Measurements from ENCODE around the gene PDE4B. TPM values are rescaled to one million over a fixed set of nuclear protein-coding genes. Genes with fewer than 3 reads are reported as not detected.

The PDE4B gene
- total and polyA plus RNA-seq, 2 donors from 2014 or later: 2.0 to 8.7 TPM

GRCh38 chr1:66176832-66177231 is 384.1 kb downstream of the PDE4B start:
- FAIRE-seq: no peak
- Histone ChIP-seq H3K4me1 (ENCODE audit: control insufficient read depth in 2 of 3, insufficient read depth in 2 of 3, low read depth in 1 of 3, low read length in 3 of 3) (peaks cover 0 to 4% (median 0%) of the 10 kb centered on the region in 3 donors), H3K27me3 (ENCODE audit: control insufficient read depth, insufficient read depth, low read length) (no peaks in the 10 kb centered on the region), H3K9ac (ENCODE audit: low read length in 3 of 3) (no peak overlapping the region), H3K27ac (ENCODE audit: low read depth in 2 of 2, low read length in 2 of 2) (no peak overlapping the region), H3K36me3 (ENCODE audit: control insufficient read depth in 2 of 3, insufficient read depth in 3 of 3, low read length in 3 of 3) (no peaks in the 10 kb centered on the region), H3K4me3 (ENCODE audit: low read length in 3 of 3) (no peak overlapping the region), H3K9me3 (ENCODE audit: control insufficient read depth in 2 of 3, insufficient read depth in 1 of 3, low read length in 3 of 3) (no peaks in the 10 kb centered on the region)
- intact Hi-C loops (cut with DNase I): no loop called here
- TF ChIP-seq, protein P1, sequence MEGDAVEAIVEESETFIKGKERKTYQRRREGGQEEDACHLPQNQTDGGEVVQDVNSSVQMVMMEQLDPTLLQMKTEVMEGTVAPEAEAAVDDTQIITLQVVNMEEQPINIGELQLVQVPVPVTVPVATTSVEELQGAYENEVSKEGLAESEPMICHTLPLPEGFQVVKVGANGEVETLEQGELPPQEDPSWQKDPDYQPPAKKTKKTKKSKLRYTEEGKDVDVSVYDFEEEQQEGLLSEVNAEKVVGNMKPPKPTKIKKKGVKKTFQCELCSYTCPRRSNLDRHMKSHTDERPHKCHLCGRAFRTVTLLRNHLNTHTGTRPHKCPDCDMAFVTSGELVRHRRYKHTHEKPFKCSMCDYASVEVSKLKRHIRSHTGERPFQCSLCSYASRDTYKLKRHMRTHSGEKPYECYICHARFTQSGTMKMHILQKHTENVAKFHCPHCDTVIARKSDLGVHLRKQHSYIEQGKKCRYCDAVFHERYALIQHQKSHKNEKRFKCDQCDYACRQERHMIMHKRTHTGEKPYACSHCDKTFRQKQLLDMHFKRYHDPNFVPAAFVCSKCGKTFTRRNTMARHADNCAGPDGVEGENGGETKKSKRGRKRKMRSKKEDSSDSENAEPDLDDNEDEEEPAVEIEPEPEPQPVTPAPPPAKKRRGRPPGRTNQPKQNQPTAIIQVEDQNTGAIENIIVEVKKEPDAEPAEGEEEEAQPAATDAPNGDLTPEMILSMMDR (IDR thresholded peaks at IDR 0.05; ENCODE audit: borderline replicate concordance, extremely low read depth, insufficient read depth): no peak
- no peak for DNase-seq

DNA sequence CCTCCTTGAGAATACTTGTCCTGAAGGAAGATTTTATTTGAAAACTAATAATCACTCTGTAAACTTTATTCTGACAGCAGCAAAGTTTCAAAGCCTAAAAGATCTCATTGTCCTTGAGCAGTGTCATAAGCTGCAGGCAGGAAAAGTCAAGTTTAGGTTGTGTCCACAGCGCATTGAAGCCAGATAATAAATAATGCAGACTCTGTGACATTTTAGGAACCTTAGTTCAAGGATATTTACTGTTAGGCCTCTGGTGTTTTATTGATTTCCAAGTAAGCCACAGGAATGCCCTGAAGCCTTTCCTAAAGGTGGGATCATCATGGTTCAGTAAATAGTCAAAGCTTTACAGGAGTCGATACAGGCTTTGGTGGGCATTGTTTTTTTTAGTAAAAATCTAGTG is 384.8 kb downstream of the PDE4B start:
- Histone ChIP-seq H3K4me1 (ENCODE audit: control insufficient read depth in 2 of 3, insufficient read depth in 2 of 3, low read depth in 1 of 3, low read length in 3 of 3) (peaks cover 0 to 4% (median 0%) of the 10 kb centered on the region in 3 donors), H3K27me3 (ENCODE audit: control insufficient read depth, insufficient read depth, low read length) (no peaks in the 10 kb centered on the region), H3K36me3 (ENCODE audit: control insufficient read depth in 2 of 3, insufficient read depth in 3 of 3, low read length in 3 of 3) (no peaks in the 10 kb centered on the region), H3K9me3 (ENCODE audit: control insufficient read depth in 2 of 3, insufficient read depth in 1 of 3, low read length in 3 of 3) (no peaks in the 10 kb centered on the region), H3K27ac (ENCODE audit: low read depth in 2 of 2, low read length in 2 of 2) (no peak overlapping the region), H3K9ac (ENCODE audit: low read length in 3 of 3) (no peak overlapping the region), H3K4me3 (ENCODE audit: low read length in 3 of 3) (no peak overlapping the region)
- TF ChIP-seq, protein P1 (IDR thresholded peaks at IDR 0.05; ENCODE audit: borderline replicate concordance, extremely low read depth, insufficient read depth): no peak
- DNase-seq (no peak), FAIRE-seq (no peak)
- intact Hi-C loops (cut with DNase I): no loop called here

DNA sequence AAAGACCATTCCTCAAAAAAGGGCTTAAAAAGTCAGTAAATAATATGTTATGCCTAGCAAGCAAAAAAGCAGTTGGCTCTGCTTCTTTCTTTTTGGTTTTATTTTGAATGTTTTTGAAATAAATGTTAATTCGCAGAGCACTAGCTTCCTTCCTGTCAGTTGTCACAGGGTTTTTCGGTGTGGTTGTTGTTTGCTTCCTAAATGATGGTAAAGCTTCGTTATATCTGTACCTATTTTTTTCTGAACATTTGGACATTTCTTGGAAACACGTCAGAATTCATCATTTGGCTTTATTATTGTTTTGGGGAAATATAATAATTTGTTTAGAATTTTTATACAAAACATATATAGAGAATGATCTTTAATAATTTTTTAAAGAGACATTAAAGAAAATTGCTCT is 389.3 kb downstream of the PDE4B start:
- Histone ChIP-seq H3K4me1 (ENCODE audit: control insufficient read depth in 2 of 3, insufficient read depth in 2 of 3, low read depth in 1 of 3, low read length in 3 of 3) (peaks cover 0 to 2% (median 0%) of the 10 kb centered on the region in 3 donors), H3K9me3 (ENCODE audit: control insufficient read depth in 2 of 3, insufficient read depth in 1 of 3, low read length in 3 of 3) (no peaks in the 10 kb centered on the region), H3K9ac (ENCODE audit: low read length in 3 of 3) (no peak overlapping the region), H3K36me3 (ENCODE audit: control insufficient read depth in 2 of 3, insufficient read depth in 3 of 3, low read length in 3 of 3) (no peaks in the 10 kb centered on the region), H3K27ac (ENCODE audit: low read depth in 2 of 2, low read length in 2 of 2) (no peak overlapping the region), H3K4me3 (ENCODE audit: low read length in 3 of 3) (no peak overlapping the region), H3K27me3 (ENCODE audit: control insufficient read depth, insufficient read depth, low read length) (no peaks in the 10 kb centered on the region)
- TF ChIP-seq, protein P1 (IDR thresholded peaks at IDR 0.05; ENCODE audit: borderline replicate concordance, extremely low read depth, insufficient read depth): no peak
- DNase-seq (no peak), FAIRE-seq (no peak)
- intact Hi-C loops (cut with DNase I): no loop called here

GRCh38 chr1:66182551-66183178 is 390.0 kb downstream of the PDE4B start:
- DNase-seq (no peak), FAIRE-seq (no peak)
- H3K36me3 ChIP-seq (ENCODE audit: control insufficient read depth in 2 of 3, insufficient read depth in 3 of 3, low read length in 3 of 3): no peaks in the 10 kb centered on the region
- no peaks in the 10 kb centered on the region for H3K9me3 ChIP-seq (ENCODE audit: control insufficient read depth in 2 of 3, insufficient read depth in 1 of 3, low read length in 3 of 3)
- H3K27me3 ChIP-seq (ENCODE audit: control insufficient read depth, insufficient read depth, low read length): no peaks in the 10 kb centered on the region
- H3K27ac ChIP-seq (ENCODE audit: low read depth in 2 of 2, low read length in 2 of 2): no peak overlapping the region
- H3K9ac ChIP-seq (ENCODE audit: low read length in 3 of 3): no peak overlapping the region
- intact Hi-C loops (cut with DNase I): no loop called here
- TF ChIP-seq, protein P1 (IDR thresholded peaks at IDR 0.05; ENCODE audit: borderline replicate concordance, extremely low read depth, insufficient read depth): no peak
- H3K4me1 ChIP-seq (ENCODE audit: control insufficient read depth in 2 of 3, insufficient read depth in 2 of 3, low read depth in 1 of 3, low read length in 3 of 3): no peaks in the 10 kb centered on the region
- no peak overlapping the region for H3K4me3 ChIP-seq (ENCODE audit: low read length in 3 of 3)

Data from kidney (tissue), 14 donors.